Measurements from ENCODE around the gene PCDHA10.
"Not testable (repeated sequence)": the region's sequence is repeated elsewhere in the genome, so short reads cannot be mapped to it uniquely, and the experiment has no call there.

PCDHA10 gene

DNA sequence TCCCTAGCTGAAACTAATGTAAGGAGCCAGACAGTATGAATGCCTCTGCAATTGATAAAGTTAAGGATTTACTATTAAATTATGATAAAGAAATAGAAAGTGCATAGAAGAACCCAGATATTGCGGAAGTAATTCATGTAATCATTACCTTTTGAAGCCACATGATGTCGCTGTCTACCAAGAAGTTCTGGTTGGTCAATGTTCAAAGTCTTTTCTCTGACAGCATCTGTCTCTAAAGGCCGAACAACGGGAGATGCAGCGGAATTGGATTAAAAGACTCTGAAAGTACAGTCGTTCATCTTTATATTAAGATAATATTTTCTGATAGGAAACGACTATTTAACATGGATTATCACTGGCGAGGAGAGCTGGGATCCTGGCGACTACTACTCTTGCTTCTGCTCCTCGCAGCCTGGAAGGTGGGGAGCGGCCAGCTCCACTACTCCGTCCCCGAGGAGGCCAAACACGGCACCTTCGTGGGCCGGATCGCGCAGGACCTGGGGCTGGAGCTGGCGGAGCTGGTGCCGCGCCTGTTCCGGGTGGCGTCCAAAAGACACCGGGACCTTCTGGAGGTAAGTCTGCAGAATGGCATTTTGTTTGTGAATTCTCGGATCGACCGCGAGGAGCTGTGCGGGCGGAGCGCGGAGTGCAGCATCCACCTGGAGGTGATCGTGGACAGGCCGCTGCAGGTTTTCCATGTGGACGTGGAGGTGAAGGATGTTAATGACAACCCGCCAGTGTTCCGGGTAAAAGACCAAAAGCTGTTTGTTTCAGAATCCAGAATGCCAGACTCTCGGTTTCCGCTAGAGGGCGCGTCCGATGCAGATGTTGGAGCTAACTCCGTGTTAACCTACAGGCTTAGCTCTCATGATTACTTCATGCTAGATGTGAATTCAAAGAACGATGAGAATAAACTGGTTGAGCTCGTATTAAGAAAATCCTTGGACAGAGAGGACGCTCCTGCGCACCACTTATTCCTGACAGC, 14.4 kb upstream of the PCDHA10 start, which contains the start of gene PCDHA8:
PCDHA8 (plus strand) TSS at position 210 of the 985 bp plus-strand sequence; CDS start at position 345, 135 bp downstream.
- peak in 4 of 58 donors; percentile 1 to 33 (median 22) for DNase-seq

DNA sequence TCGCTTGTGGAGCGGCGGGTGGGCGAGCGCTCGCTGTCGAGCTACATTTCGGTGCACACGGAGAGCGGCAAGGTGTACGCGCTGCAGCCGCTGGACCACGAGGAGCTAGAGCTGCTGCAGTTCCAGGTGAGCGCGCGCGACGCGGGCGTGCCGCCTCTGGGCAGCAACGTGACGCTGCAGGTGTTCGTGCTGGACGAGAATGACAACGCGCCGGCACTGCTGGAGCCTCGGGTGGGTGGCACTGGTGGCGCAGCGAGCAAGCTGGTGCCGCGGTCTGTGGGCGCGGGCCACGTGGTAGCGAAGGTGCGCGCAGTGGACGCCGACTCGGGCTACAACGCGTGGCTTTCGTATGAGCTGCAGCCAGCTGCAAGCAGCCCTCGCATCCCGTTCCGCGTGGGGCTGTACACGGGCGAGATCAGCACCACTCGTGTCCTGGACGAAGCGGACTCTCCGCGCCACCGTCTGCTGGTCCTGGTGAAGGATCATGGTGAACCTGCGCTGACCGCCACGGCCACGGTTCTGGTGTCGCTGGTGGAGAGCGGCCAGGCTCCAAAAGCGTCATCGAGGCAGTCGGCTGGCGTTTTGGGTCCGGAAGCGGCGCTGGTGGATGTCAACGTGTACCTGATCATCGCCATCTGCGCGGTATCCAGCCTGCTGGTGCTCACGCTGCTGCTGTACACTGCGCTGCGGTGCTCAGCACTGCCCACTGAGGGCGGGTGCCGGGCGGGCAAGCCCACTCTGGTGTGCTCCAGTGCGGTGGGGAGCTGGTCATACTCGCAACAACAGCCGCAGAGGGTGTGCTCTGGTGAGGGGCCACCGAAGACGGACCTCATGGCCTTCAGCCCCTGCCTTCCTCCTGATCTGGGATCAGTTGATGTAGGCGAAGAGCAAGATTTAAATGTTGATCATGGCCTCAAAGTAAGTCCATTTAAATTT, 12.6 kb upstream of the PCDHA10 start:
- no peak for DNase-seq

DNA sequence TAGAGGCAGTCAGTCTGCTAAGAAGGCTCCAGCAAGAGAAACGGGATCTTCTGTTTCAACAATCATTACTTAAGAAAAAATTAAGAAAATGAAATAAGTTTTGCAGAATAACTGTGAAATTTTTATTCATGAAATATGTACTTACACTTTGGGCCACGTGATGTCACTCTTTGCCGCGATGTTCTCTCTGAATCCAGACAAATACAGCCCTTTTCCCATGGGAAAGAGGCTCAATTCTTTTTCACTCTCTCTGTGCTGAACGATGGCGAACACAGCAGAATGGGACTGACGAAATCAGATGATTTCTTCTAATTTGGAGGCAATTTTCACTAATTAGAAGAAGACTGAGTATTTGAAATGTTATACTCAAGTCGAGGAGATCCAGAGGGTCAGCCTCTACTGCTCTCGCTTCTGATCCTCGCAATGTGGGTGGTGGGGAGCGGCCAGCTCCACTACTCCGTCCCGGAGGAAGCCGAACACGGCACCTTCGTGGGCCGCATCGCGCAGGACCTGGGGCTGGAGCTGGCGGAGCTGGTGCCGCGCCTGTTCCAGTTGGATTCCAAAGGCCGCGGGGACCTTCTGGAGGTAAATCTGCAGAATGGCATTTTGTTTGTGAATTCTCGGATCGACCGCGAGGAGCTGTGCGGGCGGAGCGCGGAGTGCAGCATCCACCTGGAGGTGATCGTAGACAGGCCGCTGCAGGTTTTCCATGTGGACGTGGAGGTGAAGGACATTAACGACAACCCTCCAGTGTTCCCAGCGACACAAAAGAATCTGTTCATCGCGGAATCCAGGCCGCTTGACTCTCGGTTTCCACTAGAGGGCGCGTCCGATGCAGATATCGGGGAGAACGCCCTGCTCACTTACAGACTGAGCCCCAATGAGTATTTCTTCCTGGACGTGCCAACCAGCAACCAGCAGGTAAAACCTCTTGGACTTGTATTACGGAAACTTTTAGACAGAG, 7.3 kb upstream of the PCDHA10 start, which contains the start of gene PCDHA9:
PCDHA9 (plus strand) TSS at position 244 of the 964 bp plus-strand sequence; CDS start at position 358, 114 bp downstream.
- DNase-seq = not testable (repeated sequence)

DNA sequence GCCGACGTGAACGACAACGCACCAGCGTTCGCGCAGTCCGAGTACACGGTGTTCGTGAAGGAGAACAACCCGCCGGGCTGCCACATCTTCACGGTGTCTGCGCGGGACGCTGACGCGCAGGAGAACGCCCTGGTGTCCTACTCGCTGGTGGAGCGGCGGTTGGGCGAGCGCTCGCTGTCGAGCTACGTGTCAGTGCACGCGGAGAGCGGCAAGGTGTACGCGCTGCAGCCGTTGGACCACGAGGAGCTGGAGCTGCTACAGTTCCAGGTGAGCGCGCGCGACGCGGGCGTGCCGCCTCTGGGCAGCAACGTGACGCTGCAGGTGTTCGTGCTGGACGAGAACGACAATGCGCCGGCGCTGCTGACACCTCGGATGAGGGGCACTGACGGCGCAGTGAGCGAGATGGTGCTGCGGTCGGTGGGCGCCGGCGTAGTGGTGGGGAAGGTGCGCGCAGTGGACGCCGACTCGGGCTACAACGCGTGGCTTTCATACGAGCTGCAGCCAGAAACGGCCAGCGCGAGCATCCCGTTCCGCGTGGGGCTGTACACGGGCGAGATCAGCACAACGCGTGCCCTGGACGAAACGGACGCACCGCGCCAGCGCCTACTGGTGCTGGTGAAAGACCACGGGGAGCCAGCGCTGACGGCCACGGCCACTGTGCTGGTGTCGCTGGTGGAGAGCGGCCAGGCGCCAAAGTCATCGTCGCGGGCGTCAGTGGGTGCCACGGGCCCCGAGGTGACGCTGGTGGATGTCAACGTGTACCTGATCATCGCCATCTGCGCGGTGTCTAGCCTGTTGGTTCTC, 5.7 kb upstream of the PCDHA10 start:
- not testable (repeated sequence) for DNase-seq

DNA sequence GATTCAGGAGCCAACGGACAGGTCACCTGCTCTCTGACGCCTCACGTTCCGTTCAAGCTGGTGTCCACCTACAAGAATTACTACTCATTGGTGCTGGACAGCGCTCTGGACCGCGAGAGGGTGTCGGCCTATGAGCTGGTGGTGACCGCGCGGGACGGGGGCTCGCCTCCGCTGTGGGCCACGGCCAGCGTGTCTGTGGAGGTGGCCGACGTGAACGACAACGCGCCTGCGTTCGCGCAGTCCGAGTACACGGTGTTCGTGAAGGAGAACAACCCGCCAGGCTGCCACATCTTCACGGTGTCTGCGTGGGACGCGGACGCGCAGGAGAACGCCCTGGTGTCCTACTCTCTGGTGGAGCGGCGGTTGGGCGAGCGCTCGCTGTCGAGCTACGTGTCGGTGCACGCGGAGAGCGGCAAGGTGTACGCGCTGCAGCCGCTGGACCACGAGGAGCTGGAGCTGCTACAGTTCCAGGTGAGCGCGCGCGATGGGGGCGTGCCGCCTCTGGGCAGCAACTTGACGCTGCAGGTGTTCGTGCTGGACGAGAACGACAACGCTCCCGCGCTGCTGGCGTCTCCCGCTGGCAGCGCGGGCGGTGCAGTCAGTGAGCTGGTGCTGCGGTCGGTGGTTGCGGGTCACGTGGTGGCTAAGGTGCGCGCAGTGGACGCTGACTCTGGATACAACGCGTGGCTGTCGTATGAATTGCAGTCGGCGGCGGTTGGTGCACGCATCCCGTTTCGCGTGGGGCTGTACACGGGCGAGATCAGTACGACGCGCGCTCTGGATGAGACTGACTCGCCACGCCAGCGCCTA, 1.7 kb downstream of the PCDHA10 start:
- no peak for DNase-seq

DNA sequence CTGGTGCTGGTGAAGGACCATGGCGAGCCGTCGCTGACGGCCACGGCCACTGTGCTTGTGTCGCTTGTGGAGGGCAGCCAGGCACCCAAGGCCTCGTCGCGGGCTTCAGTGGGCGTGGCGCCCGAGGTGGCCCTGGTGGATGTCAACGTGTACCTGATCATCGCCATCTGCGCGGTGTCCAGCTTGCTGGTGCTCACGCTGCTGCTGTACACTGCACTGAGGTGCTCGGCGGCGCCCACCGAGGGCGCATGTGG, 2.2 kb downstream of the PCDHA10 start:
- no peak for DNase-seq

DNA sequence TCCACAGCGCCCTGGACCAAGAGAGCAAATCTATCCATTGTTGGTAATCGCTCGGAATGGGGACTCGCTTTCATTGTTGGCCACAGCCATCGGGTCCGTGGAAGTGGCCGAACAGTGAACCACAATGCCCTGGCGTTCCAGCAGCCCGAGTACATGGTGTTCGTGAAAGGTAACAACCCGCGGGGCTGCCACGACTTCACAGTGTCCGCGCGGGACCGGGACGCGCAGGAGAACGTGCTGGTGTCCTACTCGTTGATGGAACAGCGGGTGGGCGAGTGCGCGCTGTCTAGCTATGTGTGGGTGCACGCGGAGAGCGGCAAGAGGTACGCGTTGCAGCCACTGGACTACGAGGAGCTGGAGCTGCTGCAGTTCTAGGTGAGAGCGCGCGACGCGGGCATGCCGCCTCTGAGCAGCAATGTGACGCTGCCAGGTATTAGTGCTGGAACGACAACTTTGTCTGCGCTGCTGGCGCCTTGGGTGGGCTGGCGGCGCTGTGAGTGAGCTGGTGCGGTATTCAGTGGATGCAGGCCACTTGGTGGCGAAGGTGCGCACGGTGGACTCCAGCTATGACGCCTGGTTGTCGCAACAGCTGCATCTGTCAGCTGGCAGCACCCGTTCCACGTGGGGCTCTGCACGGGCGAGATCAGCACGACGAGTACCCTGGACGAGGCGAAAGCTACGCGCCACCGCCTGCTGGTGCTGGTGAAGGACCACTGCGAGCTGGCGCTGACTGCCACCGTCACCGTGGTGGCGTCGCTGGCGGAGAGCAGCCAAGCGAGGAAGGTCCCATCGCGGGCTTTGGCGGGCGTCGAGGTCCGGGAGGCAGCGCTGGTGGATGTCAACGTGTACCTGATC, 7.0 kb downstream of the PCDHA10 start:
- DNase-seq = no peak

DNA sequence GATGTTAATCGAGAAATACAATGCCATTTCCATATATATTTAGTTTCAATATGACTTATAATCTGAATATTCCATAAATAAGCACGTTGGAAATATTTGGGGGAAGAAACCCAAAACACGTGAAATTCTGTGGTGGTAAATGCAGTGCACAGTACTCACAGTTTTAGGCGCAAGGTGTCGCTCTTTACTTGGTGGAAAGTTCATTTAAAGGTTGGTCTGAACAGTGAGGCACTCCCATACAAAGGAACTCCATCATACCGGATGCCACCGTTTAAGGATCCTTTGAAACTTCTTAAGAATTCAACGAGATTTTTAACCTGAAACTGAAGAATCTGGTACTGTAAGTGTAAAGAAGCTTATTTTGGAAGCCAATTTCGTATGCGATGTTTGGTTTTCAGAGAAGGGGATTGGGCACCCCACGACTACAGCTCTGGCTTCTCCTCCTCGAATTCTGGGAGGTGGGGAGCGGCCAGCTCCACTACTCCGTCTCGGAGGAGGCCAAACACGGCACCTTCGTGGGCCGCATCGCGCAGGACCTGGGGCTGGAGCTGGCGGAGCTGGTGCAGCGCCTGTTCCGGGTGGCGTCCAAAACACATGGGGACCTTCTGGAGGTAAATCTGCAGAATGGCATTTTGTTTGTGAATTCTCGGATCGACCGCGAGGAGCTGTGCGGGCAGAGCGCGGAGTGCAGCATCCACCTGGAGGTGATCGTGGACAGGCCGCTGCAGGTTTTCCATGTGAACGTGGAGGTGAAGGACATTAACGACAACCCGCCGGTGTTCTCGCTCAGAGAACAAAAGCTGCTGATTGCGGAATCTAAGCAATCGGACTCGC, 13.2 kb downstream of the PCDHA10 start, which contains the start of gene PCDHA11:
PCDHA11 (plus strand) TSS at position 237 of the 834 bp plus-strand sequence; CDS start at position 384, 147 bp downstream.
- peak in 1 of 58 donors; percentile 10 for DNase-seq

DNA sequence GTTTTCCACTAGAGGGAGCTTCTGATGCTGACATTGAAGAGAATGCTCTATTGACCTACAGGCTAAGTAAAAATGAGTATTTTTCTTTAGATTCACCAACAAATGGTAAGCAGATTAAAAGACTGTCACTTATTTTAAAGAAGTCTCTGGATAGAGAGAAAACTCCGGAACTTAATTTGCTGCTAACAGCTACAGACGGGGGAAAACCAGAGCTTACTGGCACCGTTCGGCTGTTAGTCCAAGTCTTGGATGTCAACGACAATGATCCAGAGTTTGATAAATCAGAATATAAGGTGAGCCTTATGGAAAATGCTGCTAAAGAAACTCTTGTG, 13.8 kb downstream of the PCDHA10 start:
- no peak for DNase-seq

DNA sequence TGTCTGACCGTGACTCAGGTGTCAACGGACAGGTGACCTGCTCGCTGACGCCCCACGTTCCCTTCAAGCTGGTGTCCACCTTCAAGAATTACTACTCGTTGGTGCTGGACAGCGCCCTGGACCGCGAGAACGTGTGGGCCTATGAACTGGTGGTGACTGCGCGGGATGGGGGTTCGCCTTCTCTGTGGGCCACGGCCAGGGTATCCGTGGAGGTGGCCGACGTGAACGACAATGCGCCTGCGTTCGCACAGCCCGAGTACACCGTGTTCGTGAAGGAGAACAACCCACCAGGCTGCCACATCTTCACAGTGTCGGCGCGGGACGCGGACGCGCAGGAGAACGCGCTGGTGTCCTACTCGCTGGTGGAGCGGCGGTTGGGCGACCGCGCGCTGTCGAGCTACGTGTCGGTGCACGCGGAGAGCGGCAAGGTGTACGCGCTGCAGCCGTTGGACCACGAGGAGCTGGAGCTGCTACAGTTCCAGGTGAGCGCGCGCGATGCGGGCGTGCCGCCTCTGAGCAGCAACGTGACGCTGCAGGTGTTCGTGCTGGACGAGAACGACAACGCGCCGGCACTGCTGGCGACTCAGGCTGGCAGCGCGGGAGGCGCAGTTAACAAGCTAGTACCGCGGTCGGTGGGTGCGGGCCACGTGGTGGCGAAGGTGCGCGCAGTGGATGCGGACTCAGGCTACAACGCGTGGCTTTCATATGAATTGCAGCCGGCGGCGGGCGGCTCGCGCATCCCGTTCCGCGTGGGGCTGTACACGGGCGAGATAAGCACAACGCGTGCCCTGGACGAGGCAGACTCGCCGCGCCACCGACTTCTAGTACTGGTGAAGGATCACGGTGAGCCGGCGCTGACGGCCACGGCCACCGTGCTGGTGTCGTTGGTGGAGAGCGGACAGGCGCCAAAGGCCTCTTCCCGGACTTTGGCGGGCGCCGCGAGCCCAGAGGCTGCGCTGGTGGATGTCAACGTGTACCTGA, 14.8 kb downstream of the PCDHA10 start:
- DNase-seq = no peak

DNA sequence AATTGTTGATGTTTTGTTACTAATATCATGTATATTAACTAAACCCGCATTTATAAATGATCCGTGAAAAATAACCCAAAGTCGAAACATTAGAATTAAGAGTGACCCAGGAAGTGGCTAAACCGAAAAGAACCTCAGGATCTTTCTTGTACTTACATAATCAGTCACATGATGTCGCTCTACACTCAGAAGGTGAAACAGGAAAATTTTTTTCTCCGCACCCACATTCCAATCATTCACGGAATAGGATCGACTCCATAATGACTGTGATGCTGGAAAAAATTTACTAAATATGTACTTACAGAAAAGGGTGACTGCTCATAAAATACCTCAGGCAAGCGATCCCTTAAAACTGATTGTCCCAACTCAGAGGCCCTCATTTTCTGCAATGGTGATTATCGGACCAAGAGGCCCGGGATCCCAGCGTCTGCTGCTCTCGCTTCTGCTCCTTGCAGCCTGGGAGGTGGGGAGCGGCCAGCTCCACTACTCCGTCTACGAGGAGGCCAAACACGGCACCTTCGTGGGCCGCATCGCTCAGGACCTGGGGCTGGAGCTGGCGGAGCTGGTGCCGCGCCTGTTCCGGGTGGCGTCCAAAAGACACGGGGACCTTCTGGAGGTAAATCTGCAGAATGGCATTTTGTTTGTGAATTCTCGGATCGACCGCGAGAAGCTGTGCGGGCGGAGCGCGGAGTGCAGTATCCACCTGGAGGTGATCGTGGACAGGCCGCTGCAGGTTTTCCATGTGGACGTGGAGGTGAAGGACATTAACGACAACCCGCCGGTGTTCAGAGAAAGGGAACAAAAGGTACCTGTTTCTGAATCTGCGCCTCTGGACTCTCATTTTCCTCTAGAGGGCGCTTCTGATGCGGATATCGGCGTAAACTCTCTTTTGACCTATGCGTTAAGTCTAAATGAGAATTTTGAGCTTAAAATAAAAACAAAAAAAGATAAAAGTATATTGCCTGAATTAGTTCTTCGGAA, 19.7 kb downstream of the PCDHA10 start, which contains the start of gene PCDHA12:
PCDHA12 (plus strand) TSS at position 224 of the 981 bp plus-strand sequence; CDS start at position 389, 165 bp downstream.
- no peak for DNase-seq

DNA sequence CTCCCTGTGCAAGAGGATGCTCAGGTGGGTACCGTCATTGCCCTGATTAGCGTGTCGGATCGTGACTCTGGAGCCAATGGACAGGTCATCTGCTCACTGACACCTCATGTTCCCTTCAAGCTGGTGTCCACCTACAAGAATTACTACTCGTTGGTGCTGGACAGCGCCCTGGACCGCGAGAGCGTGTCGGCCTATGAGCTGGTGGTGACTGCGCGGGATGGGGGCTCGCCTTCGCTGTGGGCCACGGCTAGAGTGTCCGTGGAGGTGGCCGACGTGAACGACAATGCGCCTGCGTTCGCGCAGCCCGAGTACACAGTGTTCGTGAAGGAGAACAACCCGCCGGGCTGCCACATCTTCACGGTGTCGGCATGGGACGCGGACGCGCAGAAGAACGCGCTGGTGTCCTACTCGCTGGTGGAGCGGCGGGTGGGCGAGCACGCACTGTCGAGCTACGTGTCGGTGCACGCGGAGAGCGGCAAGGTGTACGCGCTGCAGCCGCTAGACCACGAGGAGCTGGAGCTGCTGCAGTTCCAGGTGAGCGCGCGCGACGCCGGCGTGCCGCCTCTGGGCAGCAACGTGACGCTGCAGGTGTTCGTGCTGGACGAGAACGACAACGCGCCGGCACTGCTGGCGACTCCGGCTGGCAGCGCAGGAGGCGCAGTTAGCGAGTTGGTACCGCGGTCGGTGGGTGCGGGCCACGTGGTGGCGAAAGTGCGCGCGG, 21.0 kb downstream of the PCDHA10 start:
- DNase-seq = not testable (repeated sequence)

DNA sequence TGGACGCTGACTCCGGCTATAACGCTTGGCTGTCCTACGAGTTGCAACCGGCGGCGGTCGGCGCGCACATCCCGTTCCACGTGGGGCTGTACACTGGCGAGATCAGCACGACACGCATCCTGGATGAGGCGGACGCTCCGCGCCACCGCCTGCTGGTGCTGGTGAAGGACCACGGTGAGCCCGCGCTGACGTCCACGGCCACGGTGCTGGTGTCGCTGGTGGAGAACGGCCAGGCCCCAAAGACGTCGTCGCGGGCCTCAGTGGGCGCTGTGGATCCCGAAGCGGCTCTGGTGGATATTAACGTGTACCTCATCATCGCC, 21.5 kb downstream of the PCDHA10 start:
- no peak for DNase-seq

Measured in anterior cingulate cortex (tissue), 58 donors.